PC-3 (cell line): ENCODE data around the gene DOCK8. TPM values are rescaled to one million over a fixed set of nuclear protein-coding genes. Genes with fewer than 3 reads are reported as not detected.

Experiments used
- ATAC-seq: fragments of 200-7000 bp; cut with Tn5 transposase; 2 replicates; pipeline ENCODE4 v1.9.1; 2020; ENCODE audit warnings: mild to moderate bottlenecking, moderate library complexity
- BruUV-seq: library from RNA; stranded (reverse); fragments of 400-500 nt; replicated peaks from 2 replicates; lab custom pipeline; 2021; lab: Mats Ljungman, UMichigan
- CTCF ChIA-PET: fragments of 300-600 bp; sonication (Branson Sonifier 250); formaldehyde crosslinking; loops from one replicate; lab custom pipeline; 2022; ENCODE audit warnings: antibody characterized with exemption; lab: Charles Lee
- POLR2A ChIA-PET: fragments of 300-600 bp; sonication (Branson Sonifier 250); formaldehyde crosslinking; loops from one replicate; lab custom pipeline; 2022; ENCODE audit warnings: antibody characterized with exemption; ENCODE audit not compliant: unreplicated experiment; lab: Charles Lee
- DNase-seq: peaks from one replicate; pipeline ENCODE4 v3.0.0-alpha.2; 2015
- H2AFZ ChIP-seq: fragments of 300-600 bp; sonication (generic); 2 replicates; pipeline ENCODE4 v1.6.0; 2016; ENCODE audit warnings: antibody characterized with exemption, low read length
- H3F3A ChIP-seq: fragments of 300-600 bp; sonication (generic); one replicate; pipeline ENCODE4 v1.6.0; 2017; ENCODE audit warnings: antibody characterized with exemption, low read length, control low read depth, mild to moderate bottlenecking; ENCODE audit not compliant: unreplicated experiment
- H3K27ac ChIP-seq: fragments of 300-600 bp; sonication (generic); 2 replicates; pipeline ENCODE4 v1.5.1; 2016; ENCODE audit warnings: mild to moderate bottlenecking, low read length
- H3K27me3 ChIP-seq: fragments of 300-600 bp; sonication (generic); 2 replicates; pipeline ENCODE4 v1.6.1; 2016; ENCODE audit warnings: low read length, mixed read lengths
- H3K36me3 ChIP-seq: fragments of 300-600 bp; sonication (generic); 2 replicates; pipeline ENCODE4 v1.6.1; 2016; ENCODE audit warnings: low read depth, mixed run types, low read length, mixed read lengths
- H3K4me1 ChIP-seq: fragments of 300-600 bp; sonication (generic); 2 replicates; pipeline ENCODE4 v1.5.1; 2016; ENCODE audit warnings: low read length; ENCODE audit not compliant: insufficient read depth
- H3K4me2 ChIP-seq: fragments of 300-600 bp; sonication (generic); 2 replicates; pipeline ENCODE4 v1.6.0; 2016; ENCODE audit warnings: low read length
- H3K4me3 ChIP-seq: fragments of 300-600 bp; sonication (generic); 2 replicates; pipeline ENCODE4 v1.5.1; 2016; ENCODE audit warnings: mild to moderate bottlenecking, low read length, mixed read lengths
- H3K79me2 ChIP-seq: fragments of 300-600 bp; sonication (generic); 2 replicates; pipeline ENCODE4 v1.6.1; 2017; ENCODE audit warnings: low read length, mixed read lengths
- H3K9ac ChIP-seq: fragments of 300-600 bp; sonication (generic); 2 replicates; pipeline ENCODE4 v1.6.0; 2016; ENCODE audit warnings: mild to moderate bottlenecking, low read length
- H3K9me2 ChIP-seq: fragments of 300-600 bp; sonication (generic); replicated peaks from 2 replicates; pipeline ENCODE4 v1.6.1; 2016; ENCODE audit warnings: mixed run types, low read length, mixed read lengths
- H3K9me3 ChIP-seq: fragments of 300-600 bp; sonication (generic); 2 replicates; pipeline ENCODE4 v1.6.1; 2016; ENCODE audit warnings: low read length, mixed read lengths
- H4K20me1 ChIP-seq: fragments of 300-600 bp; sonication (generic); 2 replicates; pipeline ENCODE4 v1.6.1; 2016; ENCODE audit warnings: low read length, mixed read lengths
- CTCF ChIP-seq: fragments of 300-600 bp; sonication (generic); conservative IDR thresholded peaks from 2 replicates; pipeline ENCODE4 v1.5.1; 2017; ENCODE audit warnings: antibody characterized with exemption, low read depth, mild to moderate bottlenecking, low read length
- EZH2 ChIP-seq: fragments of 300-600 bp; sonication (generic); IDR thresholded peaks from one replicate; pipeline ENCODE4 v1.6.1; 2017; ENCODE audit warnings: antibody characterized with exemption, mild to moderate bottlenecking, low read length; ENCODE audit not compliant: unreplicated experiment
- EZH2phosphoT487 ChIP-seq: fragments of 300-600 bp; sonication (generic); IDR thresholded peaks from 2 replicates; pipeline ENCODE4 v1.6.1; 2018; ENCODE audit warnings: mild to moderate bottlenecking, antibody characterized with exemption, low read length, borderline replicate concordance
- intact Hi-C: fragments of 100-400 bp; cut with micrococcal nuclease; formaldehyde crosslinking; loops from 2 replicates; pipeline ENCODE4 v1.9.0; 2023
- total RNA-seq: library from RNA; depleted of rRNA; stranded (reverse); fragments of >200 nt; gene quantifications from 2 replicates; pipeline ENCODE4 v1.2.3, GENCODE V29; 2014

Gene DOCK8
- total RNA-seq, 1 experiment from 2014 or later, result 1.9 TPM

- peak overlapping the region; percentile 97 for H3K4me2 ChIP-seq
- no peak overlapping the region for H3K27ac ChIP-seq
- H3K27me3 ChIP-seq, result no peaks in the 10 kb centered on the region
- H3K9ac ChIP-seq, result peak overlapping the region; percentile 74
- H3K9me2 ChIP-seq, result no peaks in the 10 kb centered on the region
- no TSS peak for BruUV-seq
- H3K4me3 ChIP-seq, result peak overlapping the region; percentile 89
- H3K4me1 ChIP-seq, result peaks cover 21% of the 10 kb centered on the region
- no peaks in the 10 kb centered on the region for H4K20me1 ChIP-seq
- no peaks in the 10 kb centered on the region for H3F3A ChIP-seq
- H3K36me3 ChIP-seq, result no peaks in the 10 kb centered on the region
- no peaks in the 10 kb centered on the region for H3K9me3 ChIP-seq
- peaks cover 44% of the 10 kb centered on the region for H3K79me2 ChIP-seq
- intact Hi-C loops, result loop anchor here (2.0 kb wide), 2 partner anchors 16 to 88 kb away; no protein-coding TSS in a partner anchor
- H2AFZ ChIP-seq, result peak overlapping the region; percentile 88
- DNase-seq (no peak), ATAC-seq (peak; percentile 34)
- ChIA-PET POLR2A (interaction anchor here (0.7 kb wide), 1 partner anchor 24 kb away, joined by 3 read pairs; no protein-coding TSS in a partner anchor), CTCF (interaction anchor here (0.7 to 0.8 kb wide), 2 partner anchors 13 to 51 kb away, joined by 3 read pairs; no protein-coding TSS in a partner anchor)
- TF ChIP-seq EZH2phosphoT487 (no peak), CTCF (no peak), EZH2 (no peak)
These were observed 290.5 kb downstream of the DOCK8 start for GRCh38 chr9:504921-505740.

GRCh38 chr9:505741-506059 is 291.0 kb downstream of the DOCK8 start:
- intact Hi-C loops, result loop anchor here (2.0 kb wide), 2 partner anchors 17 to 87 kb away; no protein-coding TSS in a partner anchor
- POLR2A ChIA-PET, result no interaction called here
- H2AFZ ChIP-seq, result peak overlapping the region; percentile 88

More at GRCh38 chr9:505741-506059, 291.0 kb downstream of the DOCK8 start:
- no peak for ATAC-seq
- H3K27ac ChIP-seq, result no peak overlapping the region
- no peaks in the 10 kb centered on the region for H4K20me1 ChIP-seq
- no peaks in the 10 kb centered on the region for H3K36me3 ChIP-seq
- H3K9me3 ChIP-seq, result no peaks in the 10 kb centered on the region
- peak overlapping the region; percentile 97 for H3K4me2 ChIP-seq
- no peaks in the 10 kb centered on the region for H3K9me2 ChIP-seq
- no TSS peak for BruUV-seq
- H3K27me3 ChIP-seq, result no peaks in the 10 kb centered on the region
- CTCF ChIA-PET, result interaction anchor here (0.7 to 0.8 kb wide), 2 partner anchors 12 to 51 kb away, joined by 3 read pairs; no protein-coding TSS in a partner anchor
- DNase-seq, result peak; percentile 11
- peak overlapping the region; percentile 89 for H3K4me3 ChIP-seq
- H3K9ac ChIP-seq, result peak overlapping the region; percentile 74
- H3K4me1 ChIP-seq, result peaks cover 21% of the 10 kb centered on the region
- no peaks in the 10 kb centered on the region for H3F3A ChIP-seq
- peaks cover 49% of the 10 kb centered on the region for H3K79me2 ChIP-seq
- TF ChIP-seq EZH2phosphoT487 (no peak), EZH2 (no peak), CTCF (no peak)
